GM03348 (cell line): ENCODE results near the gene UBE2Q1.

Source experiments
- DNase-seq: peaks from one replicate; pipeline ENCODE4 v3.0.0; 2012; ENCODE audit warnings: low spot score

Gene UBE2Q1

DNA sequence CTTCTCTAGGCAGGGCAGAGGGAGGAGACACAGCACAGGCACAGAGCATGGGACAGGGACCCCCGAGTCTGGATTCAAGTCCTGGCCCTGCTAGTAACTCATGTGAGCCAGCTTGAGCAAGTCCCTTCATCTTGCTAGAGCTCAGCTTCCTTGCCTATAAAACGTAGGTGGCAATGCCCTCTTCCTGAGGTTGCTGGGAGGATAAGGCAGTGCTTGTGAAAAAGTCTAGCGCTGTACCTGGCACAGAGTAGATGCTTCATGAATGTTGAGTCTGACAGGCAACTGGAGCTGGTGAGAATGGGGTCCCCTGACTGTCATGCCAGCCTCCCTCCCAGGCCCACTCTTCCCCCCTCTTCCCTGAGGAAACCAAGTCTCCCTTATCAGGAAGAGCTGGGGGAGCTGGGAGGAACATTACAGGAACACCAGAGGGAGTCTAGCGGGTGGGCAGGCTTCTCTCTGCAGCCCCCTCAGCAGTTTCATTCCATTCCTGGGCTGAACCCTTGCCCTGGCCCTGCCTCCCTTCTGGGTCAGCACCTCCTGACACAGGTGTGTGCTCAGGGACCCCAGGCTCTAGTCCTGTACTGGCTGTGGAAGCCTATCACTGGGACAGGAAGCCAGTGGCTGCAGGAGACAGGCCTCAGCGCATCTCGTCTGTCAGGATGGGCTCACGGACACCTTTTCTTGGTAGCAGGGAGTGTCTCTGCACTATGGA, 19.0 kb upstream of the UBE2Q1 start:
- DNase-seq: no peak

DNA sequence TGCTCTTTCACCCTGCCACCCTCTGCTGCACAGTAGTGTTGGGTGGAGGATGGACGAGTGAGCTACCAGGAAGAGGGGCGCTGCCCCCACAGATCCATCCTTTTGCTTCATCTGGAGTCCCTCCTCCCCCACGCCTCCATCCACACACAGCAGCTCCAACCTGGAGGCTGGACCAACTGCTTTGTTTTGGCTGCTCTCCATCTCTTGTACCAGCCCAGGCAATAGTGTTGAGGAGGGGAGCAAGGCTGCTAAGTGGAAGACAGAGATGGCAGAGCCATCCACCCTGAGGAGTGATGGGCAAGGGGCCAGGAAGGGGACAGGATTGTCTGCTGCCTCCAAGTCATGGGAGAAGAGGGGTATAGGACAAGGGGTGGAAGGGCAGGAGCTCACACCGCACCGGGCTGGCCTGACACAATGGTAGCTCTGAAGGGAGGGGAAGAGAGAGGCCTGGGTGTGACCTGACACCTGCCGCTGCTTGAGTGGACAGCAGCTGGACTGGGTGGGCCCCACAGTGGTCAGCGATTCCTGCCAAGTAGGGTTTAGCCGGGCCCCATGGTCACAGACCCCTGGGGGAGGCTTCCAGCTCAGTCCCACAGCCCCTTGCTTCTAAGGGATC, 17.6 kb upstream of the UBE2Q1 start:
- DNase-seq: no peak

DNA sequence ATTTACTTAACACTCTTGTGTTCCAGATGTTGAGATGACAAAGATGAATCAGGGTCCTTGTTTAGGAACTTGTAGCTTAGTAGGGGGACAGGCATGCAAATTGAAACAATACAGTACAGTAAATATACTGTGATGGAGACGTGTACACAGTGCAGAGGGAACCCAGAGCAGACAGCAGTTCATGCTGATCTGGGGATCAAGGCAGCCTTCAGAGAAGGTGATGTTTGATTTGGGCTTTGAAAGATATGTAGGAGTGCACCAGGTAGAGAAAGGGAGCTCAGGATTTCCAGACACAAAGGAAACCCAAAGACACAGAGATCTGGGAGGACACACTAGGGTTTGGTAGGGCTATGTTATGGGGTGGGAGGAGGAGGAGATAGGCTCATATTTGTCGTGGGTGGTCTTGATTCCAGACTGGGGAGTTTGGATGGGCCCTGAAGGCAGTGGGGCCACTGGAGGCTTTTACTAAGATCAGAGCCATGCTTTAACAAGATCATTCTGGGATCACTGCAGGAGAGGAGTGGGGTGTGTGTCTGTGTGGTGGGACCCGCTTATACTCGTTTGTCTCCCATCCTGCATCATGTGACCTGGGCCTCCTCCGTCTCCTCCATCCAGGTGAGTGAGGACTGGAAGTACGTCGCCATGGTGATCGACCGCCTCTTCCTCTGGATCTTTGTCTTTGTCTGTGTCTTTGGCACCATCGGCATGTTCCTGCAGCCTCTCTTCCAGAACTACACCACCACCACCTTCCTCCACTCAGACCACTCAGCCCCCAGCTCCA, 16.9 kb upstream of the UBE2Q1 start:
- no peak for DNase-seq

DNA sequence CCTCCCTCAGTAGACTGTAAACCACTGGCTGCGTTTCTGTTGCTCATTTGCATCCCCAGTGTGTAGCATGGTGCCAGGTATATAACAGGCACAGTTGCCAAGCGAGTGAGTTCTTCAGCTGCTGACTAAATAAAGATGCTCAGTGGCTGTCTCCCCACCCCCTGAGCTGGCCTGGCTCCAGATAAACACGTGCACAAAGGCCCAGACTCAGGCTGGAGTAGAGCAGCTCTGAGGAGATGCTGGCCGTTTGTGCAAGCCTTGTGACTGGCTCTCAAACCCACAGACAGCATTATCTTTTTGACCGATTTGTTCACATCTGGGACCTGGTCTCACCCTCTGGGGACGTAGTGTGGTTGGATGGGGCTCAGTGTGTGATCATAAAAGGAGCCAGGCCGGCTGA, 16.3 kb upstream of the UBE2Q1 start:
- no peak for DNase-seq

DNA sequence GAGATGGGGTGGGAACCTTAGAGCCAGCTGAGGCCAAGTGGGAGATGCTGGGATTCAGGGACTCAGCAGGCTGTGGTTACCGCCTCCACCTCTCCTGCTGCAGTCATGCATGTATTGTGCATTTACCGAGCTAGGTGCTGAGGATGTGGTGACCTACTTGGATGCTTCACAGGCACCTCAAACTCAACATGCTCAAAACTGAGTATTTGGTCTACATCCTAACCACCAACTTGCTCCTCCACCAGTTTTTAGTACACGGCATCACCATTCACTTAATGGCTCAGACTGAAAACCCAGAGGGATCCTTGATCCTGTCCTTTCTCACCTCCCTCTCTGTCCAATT, 14.7 kb upstream of the UBE2Q1 start:
- DNase-seq: no peak

DNA sequence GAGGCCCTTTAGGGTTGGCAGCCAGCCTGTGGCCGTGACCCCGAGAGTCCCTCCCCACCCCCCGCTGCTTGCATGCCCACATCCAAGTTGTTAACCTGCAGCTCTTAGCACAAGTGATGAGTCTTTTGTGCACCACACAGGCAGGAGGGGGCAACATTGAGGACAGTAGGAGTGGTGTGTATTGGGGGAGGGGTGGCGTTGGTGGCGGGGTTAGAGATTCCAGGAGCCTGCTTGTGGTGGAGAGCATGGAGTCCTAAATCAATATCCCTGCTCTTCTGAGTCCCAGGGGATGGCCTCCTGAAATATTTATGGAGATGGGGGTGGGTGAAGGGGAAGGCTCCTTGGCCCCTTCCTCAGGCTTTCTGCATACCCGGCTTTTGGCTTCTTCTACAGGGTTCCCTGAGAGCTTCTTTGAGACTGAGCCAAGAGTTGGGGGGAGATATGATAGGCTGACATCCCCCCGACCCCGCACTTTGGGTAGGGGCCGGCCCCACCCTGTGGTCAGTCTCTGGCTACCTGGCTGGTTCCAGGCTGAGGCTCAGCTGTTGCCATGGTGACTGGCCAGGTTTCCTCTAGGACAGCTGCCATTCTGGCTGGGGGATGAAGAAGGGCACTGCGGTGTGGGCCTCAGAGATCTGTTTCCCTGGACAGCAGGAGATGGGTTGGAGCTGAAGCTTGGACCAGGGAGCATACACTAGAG, 14.2 kb upstream of the UBE2Q1 start:
- DNase-seq: no peak

DNA sequence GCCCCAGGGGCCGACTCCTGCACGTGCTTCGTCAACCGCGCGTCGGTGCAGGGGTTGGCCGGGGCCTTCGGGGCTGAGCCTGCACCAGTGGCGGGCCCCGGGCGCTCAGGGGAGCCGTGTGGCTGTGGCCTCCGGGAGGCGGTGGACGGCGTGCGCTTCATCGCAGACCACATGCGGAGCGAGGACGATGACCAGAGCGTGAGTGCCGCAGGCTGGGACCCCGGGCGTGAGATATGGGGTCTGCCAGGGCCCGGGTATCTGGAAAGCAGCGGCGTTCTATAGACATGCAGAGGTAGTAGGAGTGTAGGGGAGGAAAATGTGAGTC, 13.5 kb upstream of the UBE2Q1 start:
- DNase-seq: no peak

DNA sequence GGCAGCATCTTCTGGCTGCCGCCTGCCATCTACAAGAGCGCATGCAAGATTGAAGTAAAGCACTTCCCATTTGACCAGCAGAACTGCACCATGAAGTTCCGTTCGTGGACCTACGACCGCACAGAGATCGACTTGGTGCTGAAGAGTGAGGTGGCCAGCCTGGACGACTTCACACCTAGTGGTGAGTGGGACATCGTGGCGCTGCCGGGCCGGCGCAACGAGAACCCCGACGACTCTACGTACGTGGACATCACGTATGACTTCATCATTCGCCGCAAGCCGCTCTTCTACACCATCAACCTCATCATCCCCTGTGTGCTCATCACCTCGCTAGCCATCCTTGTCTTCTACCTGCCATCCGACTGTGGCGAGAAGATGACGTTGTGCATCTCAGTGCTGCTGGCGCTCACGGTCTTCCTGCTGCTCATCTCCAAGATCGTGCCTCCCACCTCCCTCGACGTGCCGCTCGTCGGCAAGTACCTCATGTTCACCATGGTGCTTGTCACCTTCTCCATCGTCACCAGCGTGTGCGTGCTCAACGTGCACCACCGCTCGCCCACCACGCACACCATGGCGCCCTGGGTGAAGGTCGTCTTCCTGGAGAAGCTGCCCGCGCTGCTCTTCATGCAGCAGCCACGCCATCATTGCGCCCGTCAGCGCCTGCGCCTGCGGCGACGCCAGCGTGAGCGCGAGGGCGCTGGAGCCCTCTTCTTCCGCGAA, 12.9 kb upstream of the UBE2Q1 start:
- no peak for DNase-seq

DNA sequence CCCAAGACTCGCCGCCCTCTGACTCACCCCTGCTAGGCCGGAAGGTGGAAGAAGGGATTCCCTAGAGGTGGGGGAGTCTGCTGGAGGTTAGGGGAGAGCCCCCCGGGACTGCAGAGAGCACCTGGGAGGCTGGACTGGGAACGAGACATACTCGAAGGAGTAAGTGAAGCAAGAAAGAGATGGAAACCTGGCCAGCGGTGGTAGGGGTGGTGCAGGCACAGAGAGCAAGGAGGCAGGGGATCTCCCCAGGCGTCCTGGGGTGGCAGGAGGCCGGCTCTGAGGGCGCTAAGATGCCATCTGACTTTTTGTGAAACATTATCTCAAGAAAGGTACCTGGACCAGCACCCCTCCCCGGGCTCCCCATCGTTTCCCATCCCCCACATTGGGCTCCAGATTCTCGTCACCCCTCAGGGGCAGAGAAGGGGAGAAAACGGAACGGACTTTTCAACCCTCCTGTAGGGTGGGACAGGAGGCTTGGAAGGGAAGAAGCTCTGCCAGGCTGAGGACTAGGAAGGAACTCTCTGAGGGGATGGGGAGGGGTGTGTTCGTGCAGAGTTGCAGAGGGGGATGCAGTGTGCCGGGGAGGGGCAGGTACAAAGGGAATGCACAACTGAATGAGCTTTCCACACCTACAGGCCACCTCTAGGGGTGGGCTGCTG, 9.8 kb upstream of the UBE2Q1 start:
- DNase-seq: no peak

DNA sequence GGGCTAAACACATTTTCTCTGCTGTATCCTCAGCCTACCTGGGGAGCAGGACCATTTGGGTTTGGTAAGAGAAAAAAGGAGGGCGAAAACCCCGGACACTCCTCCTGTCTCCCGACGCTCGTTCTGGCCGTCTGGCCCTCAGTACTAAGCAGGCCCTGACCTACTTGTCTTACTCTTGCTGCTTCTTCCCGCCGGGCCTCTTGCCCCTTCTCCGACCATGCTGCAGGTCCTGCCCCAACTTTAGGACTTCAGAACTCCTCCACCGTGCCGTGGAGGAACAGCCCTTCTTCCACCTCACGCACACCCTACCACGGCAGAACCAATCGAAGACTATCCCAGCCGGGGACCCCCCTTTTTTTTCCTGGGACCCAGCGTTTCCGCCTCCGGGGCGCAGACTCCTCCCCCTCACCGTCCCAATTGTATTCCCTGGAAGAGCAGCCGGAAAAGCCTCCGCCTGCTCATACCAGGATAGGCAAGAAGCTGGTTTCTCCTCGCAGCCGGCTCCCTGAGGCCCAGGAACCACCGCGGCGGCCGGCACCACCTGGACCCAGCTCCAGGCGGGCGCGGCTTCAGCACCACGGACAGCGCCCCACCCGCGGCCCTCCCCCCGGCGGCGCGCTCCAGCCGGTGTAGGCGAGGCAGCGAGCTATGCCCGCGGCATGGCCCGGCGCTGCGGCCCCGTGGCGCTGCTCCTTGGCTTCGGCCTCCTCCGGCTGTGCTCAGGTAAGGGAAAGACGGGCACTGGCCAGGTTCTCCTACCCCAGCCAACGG, 9.1 kb upstream of the UBE2Q1 start, which contains the start of gene CHRNB2:
Gene CHRNB2, plus strand, starts transcription at position 393 of the 771 bp plus-strand sequence. Its CDS starts 267 bp downstream, at position 660.
- DNase-seq: peak; percentile 94

DNA sequence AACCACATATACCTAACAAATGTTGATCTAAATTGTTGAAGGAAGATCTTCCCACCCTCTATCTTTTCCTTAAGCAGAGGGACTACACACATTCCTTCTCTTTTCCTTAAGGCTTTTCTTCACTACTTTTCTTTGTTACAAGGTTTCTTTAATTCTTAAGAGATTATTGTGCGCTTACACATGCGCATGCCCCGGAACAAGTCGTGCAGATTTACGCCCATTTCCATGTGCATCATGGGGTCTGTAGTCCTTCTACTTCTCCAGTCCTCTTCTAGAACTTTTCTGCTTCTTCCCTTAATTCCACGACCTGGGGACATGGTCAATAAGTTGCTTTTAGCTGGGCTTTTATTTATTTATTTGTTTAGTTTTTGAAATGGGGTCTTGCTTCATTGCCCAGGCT, 7.4 kb upstream of the UBE2Q1 start:
- DNase-seq: no peak

DNA sequence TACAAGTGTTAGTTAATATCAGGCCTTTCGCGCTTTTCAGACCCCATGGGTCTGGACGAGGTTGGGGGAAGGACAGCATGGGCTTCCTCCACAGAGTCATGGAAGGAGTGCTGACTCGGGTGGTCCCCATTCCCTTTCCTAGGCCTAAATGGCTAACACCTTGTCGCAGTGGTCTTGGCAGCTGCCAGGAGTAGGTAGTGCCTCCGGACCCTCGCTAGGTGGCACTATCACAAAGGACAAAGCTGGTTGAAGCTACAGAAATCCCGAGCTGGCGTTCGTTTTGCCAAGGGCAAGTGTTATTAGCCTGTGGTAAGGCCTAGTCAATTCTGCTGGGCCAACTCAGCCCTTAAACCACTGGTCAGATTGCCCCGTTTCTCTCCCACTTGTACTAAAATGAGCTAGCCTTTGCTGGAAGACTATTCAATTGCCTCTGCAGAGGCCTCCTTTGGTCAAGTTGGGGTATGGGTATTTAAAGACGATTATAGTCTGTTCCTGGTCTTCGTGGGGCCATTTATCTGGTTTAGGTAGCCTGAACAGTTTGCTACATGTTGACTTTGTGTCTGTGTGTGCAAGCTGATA, 1.1 kb upstream of the UBE2Q1 start:
- DNase-seq: peak; percentile 86

DNA sequence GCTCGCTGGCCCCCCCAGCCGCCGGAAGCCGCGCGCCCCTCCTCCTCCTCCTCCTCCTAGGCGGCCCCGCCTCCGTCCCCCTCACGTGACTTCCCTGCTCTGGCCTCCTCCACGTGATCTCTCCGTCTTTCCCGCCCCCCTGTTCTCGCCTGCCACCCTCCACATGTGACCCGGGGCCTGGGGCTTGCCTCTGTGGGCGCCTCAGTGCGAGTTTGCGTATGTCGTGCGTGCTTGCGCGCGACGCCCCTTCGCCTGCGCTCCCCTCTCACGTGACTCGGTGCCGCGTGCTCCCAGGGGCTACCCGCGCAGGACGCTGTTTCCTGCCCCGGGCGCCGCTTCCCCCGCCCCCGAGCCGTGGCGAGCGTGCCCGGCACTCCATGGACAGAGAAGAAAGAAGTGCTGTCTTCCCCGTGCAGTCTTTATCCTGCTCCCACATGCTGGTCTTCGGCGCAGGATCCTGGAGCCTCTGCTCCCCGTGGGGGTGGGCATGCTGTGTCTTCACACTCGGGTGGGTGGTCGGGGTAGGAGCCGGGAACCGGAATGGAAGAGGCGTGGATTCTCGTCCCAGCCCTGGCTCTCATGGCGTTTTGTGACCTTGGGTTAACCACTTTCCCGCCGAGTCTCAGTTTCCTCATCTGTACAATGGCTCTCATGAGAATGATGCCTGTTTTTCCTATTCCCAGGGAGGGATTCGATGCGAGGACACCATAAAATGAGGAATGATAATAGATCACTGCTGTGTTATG, 431 bp upstream of the UBE2Q1 start:
- peak; percentile 98 for DNase-seq

DNA sequence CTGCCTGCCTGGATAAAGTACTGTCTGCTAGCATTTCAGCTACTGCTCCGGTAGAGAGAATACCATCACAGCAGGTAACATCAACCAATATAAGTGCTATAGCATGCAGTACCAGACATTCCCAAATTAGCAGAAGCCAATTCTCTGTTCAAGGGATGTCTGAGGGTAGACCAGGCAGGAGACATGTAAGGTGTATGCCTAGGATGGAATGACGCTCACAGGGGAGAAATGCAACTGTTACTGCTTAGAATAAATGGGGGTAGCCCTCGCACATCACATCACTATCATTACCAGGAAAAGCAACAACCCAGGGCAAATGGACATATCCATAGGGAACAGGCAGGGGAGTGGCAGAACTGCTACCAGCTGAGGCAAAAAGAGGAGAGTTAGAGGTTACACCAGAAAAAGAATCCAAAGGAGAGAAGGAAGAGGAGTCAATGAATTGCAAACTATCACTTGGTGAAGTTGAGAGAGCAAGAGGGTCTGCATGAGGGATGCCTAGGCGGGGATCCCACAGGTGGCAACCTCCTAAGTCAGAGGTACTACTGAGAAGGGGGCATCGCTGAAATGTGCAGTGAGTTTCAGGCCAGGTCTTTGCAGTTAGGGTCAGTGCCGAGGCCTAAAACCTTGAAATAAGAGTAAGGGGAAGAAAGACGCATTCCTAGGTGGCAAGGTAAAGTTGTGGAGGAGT, 1.1 kb downstream of the UBE2Q1 start:
- no peak for DNase-seq

DNA sequence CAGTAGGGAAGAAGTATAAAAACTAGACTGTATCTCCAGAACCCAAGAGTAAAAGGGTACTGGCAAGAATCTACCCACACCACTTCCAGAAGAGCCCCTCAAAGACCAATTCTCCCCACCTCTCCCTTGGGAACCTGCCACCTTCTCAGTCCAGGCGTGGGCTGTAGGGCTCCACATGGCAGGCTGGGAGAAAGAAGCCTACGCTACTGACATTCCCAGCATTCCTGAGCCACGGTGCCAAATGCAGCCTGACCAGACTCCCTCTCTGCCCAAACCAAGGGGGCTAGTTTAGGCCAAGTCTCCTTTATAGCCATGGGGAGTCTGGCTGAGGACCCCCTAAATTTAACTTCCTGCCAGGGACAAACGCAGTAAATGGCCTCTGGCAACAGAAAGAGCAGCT, 2.0 kb downstream of the UBE2Q1 start:
- peak; percentile 77 for DNase-seq

DNA sequence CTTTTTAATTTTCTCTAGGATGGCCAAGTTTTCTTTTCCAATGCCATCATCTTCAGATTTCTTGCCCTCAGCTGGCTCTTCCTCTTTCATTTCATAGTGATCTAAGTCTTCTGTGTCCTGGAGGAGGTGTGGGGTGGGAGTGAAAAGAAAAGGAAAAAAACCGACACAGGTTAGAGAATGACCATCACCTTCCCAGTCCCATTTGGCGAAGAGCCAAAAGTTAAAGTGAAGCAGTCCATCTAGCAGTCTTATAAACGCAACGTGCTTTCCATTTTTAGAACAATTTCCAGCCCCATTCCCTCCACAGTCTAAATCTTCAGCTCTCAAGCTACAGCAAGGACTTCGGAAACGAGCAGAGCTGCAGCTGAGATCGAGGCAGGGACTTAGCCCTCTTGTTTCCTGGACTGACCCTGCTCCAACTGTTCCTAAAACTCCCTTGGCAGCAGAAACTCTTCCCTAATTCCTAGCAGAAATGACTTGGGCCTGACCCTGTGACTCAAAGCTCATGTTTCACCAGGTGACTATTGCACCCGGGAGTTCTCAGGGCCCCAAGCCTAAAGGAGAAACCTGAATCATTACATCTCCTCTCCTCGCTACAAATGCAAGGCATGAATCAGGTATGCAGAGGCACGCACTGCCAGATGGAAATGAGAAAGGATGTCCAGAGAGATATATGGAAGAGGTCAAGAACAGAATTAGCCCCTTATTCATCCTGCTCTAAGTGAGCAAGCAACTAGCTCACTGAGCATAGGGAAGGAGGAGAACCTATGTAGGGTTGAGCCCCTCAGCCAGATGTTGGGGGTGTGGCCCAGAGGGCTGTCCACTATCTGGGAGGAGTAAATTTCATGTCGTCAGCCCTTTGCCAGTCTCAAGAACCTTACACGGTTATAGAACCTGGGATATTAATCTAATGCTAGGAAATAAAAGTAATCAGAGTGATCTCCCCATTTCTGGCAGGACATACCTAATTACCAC, 5.1 kb downstream of the UBE2Q1 start:
- DNase-seq: no peak

DNA sequence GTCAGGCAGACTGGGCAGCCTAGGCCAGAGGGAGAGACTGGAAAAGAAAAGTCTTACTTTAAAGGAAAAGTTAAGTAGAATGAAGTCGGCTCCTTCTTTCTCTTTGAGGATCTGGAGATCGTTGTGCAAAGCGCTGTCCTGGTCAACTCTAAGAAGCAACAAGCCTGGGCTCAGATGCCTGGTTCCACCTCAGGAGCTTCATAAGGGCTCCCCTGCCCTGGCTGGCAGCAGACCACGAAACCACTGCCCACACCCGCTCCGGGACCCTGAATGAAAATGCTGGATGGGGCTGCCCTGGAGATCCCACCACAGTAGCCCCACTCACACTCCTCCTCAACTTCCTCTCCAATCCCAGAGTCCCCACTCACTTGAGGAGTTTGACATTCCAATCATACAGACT, 6.4 kb downstream of the UBE2Q1 start:
- no peak for DNase-seq

DNA sequence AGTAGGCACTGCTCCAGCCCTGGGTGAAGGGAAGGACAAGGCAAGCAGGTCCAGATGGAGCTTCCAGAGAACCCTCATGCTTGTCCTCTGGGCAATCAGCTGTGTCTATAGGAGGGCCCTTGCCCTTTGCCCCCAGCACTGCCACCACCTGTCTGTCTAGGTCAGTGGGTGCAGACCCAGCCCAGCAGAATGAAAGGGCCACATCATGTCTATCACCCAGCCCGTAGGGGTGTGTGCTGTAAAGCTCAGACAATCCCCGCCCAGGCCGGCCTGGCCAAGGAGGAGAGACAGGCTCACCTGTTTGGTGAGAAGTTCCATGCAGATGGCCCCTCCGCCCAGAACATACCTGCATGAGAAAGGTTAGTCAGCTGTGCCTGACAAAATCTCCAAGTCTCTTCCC, 7.0 kb downstream of the UBE2Q1 start:
- no peak for DNase-seq
